Mesodermal cell (in vitro differentiated cells): ENCODE results near the gene DAAM1.
A peak's percentile ranks its signal among the peaks of the same experiment; 100 is the strongest.

Source experiments
- H3K27ac ChIP-seq: 2 replicates; pipeline ENCODE4 v1.7.0; 2013; ENCODE audit warnings: mild to moderate bottlenecking, low read depth, low read length, moderate library complexity; ENCODE audit not compliant: severe bottlenecking
- H3K36me3 ChIP-seq: 2 replicates; pipeline ENCODE4 v1.7.1; 2013; ENCODE audit warnings: mild to moderate bottlenecking, low read length, moderate library complexity; ENCODE audit not compliant: control insufficient read depth, insufficient read depth
- H3K4me1 ChIP-seq: one replicate; pipeline ENCODE4 v1.7.1; 2013; ENCODE audit warnings: mild to moderate bottlenecking, low read length; ENCODE audit not compliant: insufficient read depth, control insufficient read depth, poor library complexity, severe bottlenecking
- H3K4me3 ChIP-seq: 2 replicates; pipeline ENCODE4 v1.7.0; 2013; ENCODE audit warnings: low read length, control low read depth, mild to moderate bottlenecking; ENCODE audit not compliant: insufficient read depth, poor library complexity, severe bottlenecking; ENCODE audit errors: extremely low read depth
- H3K9me3 ChIP-seq: 2 replicates; pipeline ENCODE4 v1.7.1; 2013; ENCODE audit warnings: mild to moderate bottlenecking, low read length, moderate library complexity; ENCODE audit not compliant: control insufficient read depth
- WGBS, 2 experiments: methylation state at CpG; one replicate each; pipeline ENCODE4 v1.1.5; 2013; ENCODE audit warnings: missing lambda C conversion rate in 2 of 2; ENCODE audit not compliant: insufficient coverage in 2 of 2; 5-methylcytosine and 5-hydroxymethylcytosine counted together

The DAAM1 gene

DNA sequence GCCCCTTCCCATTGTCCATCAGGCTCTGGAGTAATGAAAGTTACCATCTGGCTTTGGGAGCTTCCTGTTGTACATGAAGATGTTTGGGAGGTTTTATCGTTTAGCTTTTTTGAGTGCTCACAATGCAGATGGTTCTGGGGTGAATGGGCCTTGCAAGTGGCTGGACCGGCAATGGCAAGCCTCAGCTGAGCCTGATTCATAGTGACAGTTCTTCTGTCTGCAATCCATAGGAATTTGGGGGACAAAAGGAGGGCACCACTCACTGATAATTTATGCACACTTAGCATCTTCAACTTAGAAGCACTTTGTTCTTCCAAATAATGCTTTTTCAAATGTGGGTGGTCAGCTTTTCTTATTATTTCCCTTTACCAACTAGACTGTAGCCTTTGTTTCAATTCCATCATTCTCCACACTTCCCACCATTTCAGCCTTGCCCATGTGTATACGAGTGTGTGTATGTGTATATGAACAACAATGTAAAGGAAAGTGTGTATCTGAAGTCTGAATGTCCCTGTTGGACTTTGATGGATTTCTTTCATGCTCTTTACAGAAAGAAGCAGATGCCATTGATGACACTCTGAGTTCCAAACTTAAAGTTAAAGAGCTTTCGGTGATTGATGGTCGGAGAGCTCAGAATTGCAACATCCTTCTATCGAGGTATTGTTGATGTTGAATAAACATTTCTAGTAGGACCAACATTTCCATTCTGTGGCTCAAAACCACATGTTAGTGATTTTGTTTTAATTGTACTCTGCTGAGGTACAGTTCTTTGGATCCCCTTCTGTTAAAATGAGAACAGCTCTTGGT, 151.3 kb downstream of the DAAM1 start:
- H3K36me3 ChIP-seq = peaks cover 29% of the 10 kb centered on the region
- WGBS, 2 experiments = 87 to 92% methylated on average over 4 of the region's 6 CpGs

DNA sequence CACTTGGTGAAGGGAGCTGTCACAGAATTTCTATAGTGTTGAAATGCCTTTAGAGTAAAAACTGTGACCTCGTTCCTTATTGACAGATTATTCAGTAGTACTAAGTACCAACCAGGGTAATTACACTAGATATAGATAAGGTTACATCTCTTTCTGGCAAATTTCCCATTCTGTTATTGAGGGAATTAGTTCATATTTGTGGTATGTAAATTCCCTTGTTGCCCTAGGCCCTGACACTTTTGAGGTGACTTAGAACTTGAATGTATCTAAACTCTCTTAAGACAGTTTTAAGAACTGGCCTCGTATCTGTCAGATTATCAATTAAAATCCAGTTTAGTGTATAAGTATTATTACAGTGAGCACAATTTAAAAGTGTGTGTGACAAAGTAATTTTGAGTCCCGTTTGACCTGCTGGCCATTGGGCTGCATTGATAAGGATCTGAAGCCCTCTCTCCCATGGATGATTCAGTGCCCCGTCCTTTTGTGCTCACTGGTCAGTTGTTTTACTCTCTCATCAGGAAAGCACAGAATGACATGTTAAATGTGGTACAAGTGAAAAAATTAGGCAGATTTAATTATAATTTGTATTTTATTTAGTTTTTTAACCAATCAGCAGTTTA, 153.5 kb downstream of the DAAM1 start:
- peaks cover 41% of the 10 kb centered on the region for H3K4me1 ChIP-seq
- WGBS, 2 experiments = no CpG with 5 or more reads among the region's 4 CpGs
- peaks cover 44% of the 10 kb centered on the region for H3K36me3 ChIP-seq
- H3K27ac ChIP-seq = peak overlapping the region; percentile 55
- H3K9me3 ChIP-seq = no peaks in the 10 kb centered on the region
- no peak overlapping the region for H3K4me3 ChIP-seq

More for the DNA sequence above, 151.3 kb downstream of the DAAM1 start:
- Histone ChIP-seq H3K9me3 (no peaks in the 10 kb centered on the region), H3K27ac (no peak overlapping the region), H3K4me3 (no peak overlapping the region), H3K4me1 (peaks cover 57% of the 10 kb centered on the region)

DNA sequence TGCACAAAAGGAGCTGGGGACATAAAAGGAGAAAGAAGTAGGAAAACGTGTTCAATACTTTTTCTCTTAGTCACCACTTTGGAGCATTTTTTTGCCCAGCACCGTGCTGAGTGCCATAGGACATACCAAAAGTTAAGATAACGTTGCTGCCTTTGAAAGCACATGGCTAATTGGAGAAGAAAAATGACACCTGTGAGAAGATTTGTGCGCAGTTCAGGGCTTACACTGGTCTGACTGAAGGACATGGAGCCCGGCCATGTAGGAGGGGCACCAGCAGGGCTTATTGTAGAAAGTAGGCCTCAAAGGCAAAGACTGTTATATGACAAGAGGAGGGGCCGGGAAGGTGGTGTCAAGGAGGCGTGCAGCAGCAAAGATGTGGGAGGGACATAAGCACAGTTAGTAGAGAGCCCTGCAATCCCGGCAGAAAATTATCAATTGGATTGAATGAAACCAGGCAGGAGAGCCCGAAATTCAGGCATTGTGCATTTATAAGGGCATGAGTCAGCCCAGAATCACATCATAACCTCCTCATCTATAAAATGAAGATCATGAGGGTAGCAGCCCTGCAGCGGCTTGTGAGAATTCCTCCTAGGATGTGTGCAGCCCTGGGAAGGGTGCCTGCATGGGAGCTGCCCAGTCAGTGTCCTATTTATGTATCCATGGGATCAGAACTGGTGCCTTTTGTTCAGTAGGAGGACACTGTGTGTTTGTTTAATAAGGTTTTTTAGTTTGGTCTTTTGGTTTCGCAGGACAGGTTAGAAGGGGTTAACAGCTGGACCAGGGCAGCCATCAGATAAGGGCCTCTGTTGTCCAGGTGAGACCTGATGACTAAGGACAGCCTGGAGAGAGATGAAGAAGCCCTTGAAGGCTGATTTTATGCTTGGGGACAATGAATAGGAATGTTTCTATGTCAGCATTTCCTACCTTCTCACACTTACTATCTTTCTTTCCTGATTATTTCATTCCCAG, 154.3 kb downstream of the DAAM1 start:
- Histone ChIP-seq H3K27ac (peak overlapping the region; percentile 55), H3K4me1 (peaks cover 35% of the 10 kb centered on the region), H3K36me3 (peaks cover 49% of the 10 kb centered on the region), H3K9me3 (no peaks in the 10 kb centered on the region), H3K4me3 (no peak overlapping the region)
- WGBS, 2 experiments = 81 to 90% methylated on average over 10 to 11 of the region's 11 CpGs

DNA sequence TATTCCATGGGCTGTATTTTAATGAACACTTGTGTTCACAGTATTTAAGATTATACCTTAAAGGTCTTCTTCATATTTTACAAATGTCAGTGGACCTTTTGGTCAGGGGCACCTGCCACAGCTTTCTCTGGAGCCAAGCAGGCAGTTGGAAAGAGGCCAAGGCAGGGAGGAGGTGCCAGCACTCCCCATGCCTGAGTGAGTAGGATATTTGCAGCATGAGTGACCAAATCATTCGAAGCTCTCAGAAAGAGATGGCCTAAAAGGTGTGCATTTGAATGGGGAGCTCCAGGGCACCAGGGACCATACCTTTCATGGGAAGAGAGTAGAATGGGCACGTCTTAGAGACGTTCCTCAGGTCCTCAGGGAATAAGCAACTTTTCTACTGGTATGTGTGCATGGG, 155.1 kb downstream of the DAAM1 start:
- peaks cover 54% of the 10 kb centered on the region for H3K36me3 ChIP-seq
- no peak overlapping the region for H3K4me3 ChIP-seq
- no peaks in the 10 kb centered on the region for H3K9me3 ChIP-seq
- peaks cover 35% of the 10 kb centered on the region for H3K4me1 ChIP-seq
- H3K27ac ChIP-seq = no peak overlapping the region
- WGBS, 2 experiments = 64 to 77% methylated on average over 1 to 3 of the region's 3 CpGs

- no peak overlapping the region for H3K4me3 ChIP-seq
- no peak overlapping the region for H3K27ac ChIP-seq
- H3K36me3 ChIP-seq = peaks cover 58% of the 10 kb centered on the region
- H3K4me1 ChIP-seq = peaks cover 35% of the 10 kb centered on the region
- H3K9me3 ChIP-seq = no peaks in the 10 kb centered on the region
- 90 to 100% methylated on average over 1 to 2 of the region's 4 CpGs for WGBS, 2 experiments
These were observed 155.5 kb downstream of the DAAM1 start for GRCh38 chr14:59344016-59344415.

DNA sequence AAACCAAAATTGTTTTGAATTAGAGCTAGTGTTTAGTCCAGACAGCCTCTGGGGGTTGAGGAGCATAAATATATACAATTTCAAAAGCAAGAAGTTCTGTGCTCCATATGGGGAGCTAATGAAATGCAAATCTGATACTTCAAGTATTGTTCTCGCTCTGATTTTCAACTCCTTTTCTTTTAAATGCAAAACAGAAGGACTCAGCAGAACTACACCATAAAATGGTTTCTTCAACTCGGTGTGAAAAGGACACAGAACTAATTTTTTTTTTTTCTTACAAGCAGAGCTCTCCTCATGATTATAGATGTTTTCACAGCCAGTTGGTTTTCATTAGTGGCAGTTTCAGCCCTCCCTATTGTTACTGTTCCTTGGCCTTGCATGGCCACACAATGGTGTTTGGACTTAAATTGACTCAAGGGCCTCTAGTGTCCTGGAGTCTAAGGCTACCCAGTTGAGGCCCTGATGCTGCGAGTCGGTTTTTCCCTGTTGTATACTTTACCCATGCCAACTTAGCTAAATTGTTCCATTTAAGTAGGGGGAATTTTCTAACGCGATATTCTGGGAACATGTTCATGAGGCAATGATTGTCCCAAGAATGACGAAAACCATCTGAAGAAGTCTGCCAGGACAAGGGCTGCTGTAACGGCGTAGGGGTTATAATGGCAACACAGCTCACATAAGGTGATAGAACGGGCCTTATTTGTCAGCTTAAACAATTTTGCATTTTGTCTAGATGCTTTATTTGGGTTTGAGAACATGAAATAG, 156.4 kb downstream of the DAAM1 start:
- 78 to 80% methylated on average over 6 to 8 of the region's 10 CpGs for WGBS, 2 experiments
- Histone ChIP-seq H3K36me3 (peaks cover 59% of the 10 kb centered on the region), H3K9me3 (no peaks in the 10 kb centered on the region), H3K4me3 (no peak overlapping the region), H3K4me1 (peaks cover 35% of the 10 kb centered on the region), H3K27ac (no peak overlapping the region)

- Histone ChIP-seq H3K4me1 (peaks cover 24% of the 10 kb centered on the region), H3K9me3 (no peaks in the 10 kb centered on the region), H3K4me3 (no peak overlapping the region), H3K27ac (no peak overlapping the region), H3K36me3 (peaks cover 68% of the 10 kb centered on the region)
- no CpG with 5 or more reads among the region's 1 CpG for WGBS, 2 experiments
These were observed 157.9 kb downstream of the DAAM1 start for GRCh38 chr14:59346329-59346728.

GRCh38 chr14:59346796-59347510, 158.5 kb downstream of the DAAM1 start:
- no peaks in the 10 kb centered on the region for H3K9me3 ChIP-seq
- peak overlapping the region; percentile 13 for H3K27ac ChIP-seq
- no CpG with 5 or more reads among the region's 5 CpGs for WGBS, 2 experiments
- no peak overlapping the region for H3K4me3 ChIP-seq
- peaks cover 18% of the 10 kb centered on the region for H3K4me1 ChIP-seq
- H3K36me3 ChIP-seq = peaks cover 72% of the 10 kb centered on the region

GRCh38 chr14:59347511-59347900, 159.0 kb downstream of the DAAM1 start:
- Histone ChIP-seq H3K4me3 (no peak overlapping the region), H3K27ac (peak overlapping the region; percentile 19), H3K9me3 (no peaks in the 10 kb centered on the region), H3K36me3 (peaks cover 76% of the 10 kb centered on the region), H3K4me1 (peaks cover 12% of the 10 kb centered on the region)
- 99 to 100% methylated on average over 3 to 5 of the region's 5 CpGs for WGBS, 2 experiments
